CD4-positive, alpha-beta T cell treated with Interleukin-12 subunit alpha and Interleukin-12 subunit beta, for 1 hour (primary cell): ENCODE data around the gene CDC42SE2.
A peak's percentile ranks its signal among the peaks of the same experiment; 100 is the strongest.
"Not testable (repeated sequence)": the region's sequence is repeated elsewhere in the genome, so short reads cannot be mapped to it uniquely, and the experiment has no call there.

ENCODE experiments used
- DNase-seq: peaks from one replicate; pipeline ENCODE4 v3.0.0-alpha.2; 2020

The CDC42SE2 gene

DNA sequence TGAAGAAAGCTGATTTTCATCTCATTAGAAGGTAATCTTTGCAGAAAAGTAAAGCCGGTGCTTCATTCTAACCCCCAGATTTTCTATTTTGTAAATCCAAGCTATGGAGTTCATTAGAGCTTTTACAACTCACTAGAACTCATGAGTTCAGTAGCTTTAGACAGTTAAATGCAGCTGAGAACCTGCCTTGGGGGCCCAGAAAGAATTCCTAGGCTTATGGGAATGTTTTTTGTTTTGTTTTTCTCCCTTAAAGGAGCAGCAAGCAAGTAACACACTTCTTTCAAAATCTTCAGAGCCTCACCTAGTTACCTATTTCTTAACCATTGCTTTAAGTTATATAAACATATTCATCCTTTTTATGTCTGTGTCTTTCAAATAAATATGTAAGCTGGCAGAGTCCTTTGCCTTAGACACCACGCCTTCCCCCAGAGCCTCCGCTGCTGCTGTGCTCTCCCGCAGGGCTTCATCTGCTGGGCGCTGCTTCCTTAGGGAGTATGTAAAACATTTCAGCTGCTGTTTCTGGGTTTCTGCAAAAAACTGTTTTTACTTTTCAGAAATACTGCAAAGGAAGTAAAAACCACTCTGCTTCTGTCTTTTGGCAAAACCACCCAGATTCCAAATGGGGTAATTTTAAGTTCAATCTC is 132.9 kb downstream of the CDC42SE2 start:
- DNase-seq: no peak

DNA sequence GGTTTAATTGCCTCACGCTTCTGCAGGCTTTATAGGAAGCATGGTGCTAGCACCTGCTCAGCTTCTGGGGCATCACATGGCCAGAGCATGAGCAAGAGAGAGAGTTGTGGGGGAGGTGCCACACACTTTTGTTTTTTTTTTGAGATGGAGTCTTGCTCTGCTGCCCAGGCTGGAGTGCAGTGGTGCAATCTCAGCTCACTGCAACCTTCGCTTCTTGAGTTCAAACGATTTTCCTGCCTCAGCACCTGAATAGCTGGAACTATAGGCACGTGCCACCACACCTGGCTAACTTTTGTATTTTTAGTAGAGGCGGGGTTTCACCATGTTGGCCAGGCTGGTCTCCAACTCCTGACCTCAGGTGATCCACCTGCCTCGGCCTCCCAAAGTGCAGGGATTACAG is 135.2 kb downstream of the CDC42SE2 start:
- not testable (repeated sequence) for DNase-seq

DNA sequence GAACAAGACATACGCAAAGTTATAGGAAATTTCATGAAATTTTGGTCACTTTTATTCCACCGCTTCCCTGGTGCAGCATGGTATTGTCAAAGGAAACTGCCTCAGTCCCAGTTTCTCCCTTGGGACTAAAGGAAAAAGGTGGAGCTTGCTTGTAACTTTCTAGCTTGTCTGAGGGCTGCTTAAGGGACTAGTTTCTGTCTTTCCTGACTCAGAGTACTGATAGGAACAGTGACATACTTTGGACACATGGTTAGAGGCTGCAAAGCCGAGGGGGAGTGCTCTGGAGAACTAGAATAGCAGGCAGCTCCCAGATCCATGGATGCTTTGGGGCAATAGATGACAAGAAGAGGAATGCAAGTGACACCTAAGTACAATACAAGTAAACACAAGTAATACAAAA is 136.7 kb downstream of the CDC42SE2 start:
- DNase-seq: no peak

DNA sequence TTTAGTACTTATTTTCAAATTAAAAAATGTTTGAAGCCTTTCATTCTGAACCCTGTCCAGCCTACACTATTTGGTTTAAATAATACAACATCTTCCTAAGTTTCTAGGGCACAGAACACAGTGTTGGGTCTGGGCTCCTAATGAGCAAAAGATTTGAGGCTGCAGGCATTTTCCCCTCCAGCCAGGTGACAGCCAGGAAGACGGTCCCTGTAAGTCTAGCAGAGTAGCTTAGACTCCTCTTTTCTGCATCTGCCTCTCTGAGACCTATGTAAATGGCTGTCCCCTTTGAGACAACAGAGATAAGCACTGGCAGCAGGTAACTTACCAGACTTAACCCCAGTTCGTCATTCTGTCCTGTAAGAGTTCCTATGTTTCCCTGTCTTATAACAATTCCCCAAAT is 141.8 kb downstream of the CDC42SE2 start:
- no peak for DNase-seq

DNA sequence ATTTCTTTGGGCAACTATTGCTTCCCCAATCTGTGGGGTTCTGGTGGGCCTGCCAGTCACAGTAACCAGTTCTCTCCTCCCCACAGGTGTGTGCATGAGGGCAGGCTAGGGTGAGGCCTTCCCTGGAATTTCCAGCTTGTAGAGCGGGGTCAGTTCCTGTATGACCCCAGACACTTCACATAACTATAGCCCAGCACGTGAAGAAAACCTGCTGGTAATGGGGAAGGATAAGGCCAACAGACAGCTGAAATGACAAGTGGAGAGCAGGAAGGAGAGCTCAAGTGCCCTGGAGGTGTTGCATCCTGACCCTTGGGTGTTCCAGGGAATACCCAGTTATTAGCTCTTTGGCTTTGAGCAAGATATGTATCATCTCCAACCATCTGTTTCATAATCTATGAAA is 142.2 kb downstream of the CDC42SE2 start:
- DNase-seq: no peak

DNA sequence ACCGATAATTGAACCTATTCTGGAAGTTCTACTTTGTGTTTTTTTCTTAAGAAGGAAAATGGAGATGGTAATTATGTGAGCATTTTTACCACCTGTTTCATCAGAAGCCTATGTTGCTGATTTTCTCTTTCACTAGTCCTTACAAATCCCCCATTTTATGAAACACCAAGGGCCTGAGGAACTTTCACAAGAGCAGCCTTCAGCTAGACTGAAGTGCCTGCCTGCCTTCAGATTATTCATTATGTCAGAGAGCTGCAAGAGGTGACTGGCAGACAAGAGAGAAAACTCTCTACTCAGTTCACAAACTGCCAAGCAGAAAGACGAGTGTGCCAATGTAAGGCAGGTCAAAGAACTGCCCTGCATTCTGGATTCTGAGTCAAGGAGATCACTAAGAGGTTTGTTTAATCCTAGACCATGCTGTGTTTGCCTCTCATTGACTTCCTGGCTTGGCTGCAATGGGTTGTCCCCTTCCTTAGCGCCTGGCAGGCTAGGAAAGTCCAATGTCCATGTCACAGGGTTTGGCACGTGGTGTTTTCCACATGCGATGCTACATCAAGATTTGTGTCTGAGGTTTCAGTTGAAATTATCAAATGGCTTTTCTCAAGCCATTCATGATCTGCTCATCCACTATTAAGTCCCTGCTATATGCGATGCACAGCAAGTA is 143.3 kb downstream of the CDC42SE2 start:
- no peak for DNase-seq

DNA sequence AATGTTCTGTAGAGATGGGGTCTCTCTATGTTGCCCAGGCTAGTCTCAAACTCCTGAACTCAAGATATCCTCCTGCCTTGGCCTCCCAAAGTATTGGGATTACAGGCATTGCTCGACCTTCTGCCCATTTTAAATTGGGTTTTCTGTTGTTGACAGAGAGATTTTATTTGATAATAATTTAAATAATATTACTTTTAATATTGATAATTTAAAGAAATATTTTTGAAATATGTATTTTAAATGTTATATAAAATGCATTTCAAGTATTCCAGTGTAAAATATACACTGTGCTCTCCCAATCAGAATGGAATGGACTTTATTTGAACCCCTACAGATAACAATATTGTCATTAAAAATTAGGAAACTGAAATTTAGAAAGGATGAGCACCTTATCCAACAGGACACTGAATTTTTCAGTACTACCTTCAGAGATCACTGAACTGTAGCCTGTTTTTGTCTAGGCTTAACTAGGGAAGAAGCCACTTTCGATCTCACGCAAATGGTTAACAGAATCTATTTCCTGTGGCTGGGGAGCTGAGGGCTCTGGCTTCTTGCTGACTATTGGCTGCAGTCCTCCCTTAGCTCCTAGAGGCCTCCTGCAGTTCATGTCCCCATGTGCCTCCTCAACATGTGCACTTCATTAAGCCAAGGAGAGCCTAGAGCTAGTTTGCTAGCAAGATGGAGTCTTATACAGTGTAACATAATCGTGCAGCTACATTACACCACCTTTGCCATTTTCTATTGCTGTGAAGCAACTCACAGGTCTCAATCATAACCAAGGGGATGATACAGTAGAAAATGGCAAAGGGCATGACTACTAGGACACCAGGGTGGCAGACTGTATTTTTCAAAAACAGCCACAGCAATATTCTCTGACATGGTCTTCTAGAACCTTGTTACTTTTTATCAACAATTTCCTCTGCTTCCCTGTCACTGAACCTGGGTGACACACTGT is 150.0 kb downstream of the CDC42SE2 start:
- DNase-seq: peak; percentile 49

DNA sequence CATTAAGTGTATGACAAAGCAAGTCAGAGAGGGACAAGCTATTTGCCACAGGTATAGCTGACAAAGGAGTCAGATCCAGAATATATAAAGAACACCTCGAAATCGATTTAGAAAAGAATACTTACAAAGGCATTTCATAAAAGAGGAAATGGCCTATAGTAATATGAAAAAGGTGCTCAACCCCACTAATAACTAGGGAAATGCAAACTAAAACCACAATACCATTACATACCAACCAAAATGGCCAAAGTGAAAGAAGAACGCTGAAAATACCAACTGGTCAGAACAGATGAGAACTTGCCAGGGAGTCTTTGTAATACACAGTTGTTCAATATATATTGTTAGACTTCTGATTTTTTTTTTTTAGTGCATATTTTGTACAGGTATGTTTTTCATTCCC is 152.9 kb downstream of the CDC42SE2 start:
- no peak for DNase-seq

DNA sequence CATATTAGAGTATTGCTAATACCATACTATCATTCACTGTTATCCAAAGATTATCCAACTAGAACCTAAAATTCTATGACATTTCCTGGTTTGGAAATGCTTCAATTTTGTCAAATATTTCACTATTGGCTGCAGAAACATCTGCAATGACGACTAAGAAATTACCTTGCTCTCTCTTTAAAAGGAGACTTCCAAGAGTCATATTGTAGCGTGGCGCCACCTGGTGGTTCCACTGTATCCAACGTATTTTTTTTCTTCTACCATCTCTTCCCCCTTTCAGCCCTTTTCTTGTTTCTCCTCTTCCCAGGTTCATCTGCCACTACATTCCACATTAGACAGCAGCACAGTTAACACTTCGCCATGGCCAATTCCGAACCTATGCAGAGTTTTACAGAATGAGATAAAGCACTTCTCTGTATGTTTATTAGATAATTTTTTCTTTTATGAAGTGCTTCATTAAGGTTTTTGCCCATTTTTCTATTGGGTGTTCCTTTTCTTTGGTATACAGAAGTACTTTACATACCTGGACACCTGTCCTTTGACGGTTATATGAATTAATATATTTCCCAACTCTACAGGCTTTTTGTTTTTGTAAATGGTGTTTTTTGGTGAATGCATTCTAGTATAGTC is 153.5 kb downstream of the CDC42SE2 start:
- DNase-seq: peak; percentile 86

DNA sequence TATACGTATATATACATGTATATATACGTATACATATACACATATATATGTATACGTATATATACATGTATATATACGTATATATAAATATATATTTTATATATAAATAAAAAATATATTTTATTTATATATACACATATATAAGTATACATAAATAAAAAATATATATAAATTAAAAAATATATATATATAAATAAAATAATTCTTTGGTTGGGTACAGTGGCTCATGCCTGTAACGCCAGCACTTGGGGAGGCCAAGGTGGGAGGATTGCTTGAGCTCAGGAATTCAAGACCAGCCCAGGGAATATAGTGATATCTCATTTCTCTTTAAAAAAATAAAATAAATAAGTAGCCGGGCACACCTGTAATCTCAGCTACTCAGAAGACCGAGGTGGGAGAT is 155.0 kb downstream of the CDC42SE2 start:
- DNase-seq: no peak

DNA sequence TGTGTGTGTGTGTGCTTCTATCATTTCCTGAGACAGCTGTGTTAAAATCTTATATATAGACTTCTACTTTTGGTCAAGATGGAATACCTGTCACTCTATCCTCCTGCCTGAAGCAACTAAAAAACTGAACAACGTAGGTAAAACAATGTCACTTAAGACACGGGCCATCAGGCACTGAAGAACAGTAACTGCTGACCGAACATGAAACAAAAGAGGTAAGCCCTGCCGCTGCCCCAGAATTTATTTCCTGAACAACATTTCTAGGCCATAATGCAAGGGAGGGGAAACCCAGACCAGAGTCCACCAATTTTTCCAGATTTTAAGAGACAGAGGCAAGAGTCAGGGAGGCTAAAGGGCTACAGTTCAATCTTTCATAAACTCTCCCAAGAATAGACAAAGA is 156.0 kb downstream of the CDC42SE2 start:
- DNase-seq: no peak

DNA sequence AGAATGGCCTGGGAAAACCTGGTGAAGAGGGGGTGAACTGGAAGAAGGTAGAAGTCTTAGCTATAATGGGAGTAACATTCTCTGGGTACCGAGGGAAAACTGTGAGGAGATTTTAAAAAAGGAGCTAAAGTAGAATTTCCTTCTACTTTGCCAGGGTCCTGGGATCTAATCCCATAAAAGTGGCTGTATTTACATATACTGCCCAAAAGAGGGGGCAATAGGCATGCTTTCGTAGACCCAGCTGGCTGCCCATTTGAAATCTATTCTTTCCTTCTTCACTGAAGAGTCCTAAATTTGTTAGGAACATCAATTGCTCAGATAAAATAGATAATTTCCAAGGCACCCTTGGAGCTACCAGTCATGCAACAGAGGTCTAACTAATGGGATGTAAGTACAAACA is 159.2 kb downstream of the CDC42SE2 start:
- DNase-seq: no peak

DNA sequence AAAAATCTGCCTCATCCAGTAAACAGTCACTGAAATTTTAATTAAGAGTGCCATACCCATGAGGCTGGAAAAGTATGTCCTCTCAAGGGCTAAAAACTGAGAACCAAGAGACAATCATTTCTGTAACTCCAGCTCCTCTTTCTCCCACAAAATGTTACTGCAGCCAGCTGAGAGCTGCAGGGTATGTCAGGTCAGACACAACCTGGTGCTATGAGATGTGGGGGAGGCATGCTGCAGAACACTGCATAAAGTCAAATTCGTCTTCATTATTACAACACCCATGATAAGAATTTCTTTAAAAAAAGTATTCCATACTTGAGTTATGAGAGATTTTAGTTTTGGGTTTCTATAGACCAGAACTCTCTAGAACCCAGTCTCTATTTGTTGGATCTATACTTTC is 162.2 kb downstream of the CDC42SE2 start:
- no peak for DNase-seq

DNA sequence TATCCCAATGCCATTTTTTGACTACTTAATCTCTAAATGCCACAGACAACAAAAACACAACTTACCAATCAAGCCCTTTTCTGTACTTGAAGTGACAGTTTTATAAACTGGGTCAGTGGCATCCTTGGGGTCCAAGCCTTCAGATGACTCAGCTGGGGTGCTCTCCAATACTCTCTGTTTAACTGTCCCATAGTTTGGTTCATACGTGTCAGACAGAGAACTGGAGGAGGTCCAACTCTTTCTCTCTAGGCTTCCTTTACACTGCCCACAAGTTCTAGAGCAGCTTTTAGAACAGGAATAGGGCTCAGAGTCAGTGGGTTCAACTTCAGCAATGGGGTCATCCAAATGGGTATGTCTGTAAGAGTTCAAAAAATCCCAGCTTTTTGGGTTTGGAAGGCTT is 166.9 kb downstream of the CDC42SE2 start:
- no peak for DNase-seq

DNA sequence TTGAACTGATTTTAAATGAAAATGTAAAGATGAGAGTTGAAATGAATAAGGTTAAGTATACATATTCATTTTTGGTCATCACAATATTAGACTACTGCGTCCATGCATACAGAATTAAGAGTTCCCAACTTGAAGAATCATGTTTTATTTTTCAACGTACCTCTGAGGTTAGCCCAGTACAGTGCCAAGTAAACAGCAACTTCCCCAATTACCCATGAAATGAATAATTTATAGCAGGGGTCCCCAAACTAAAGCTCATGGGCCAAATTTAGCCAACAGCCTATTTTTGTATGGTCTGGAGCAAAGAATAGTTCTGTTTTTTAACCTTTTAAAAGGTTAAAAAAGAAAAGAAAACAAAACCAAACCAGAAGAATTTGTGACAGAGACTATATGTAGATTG is 167.9 kb downstream of the CDC42SE2 start:
- DNase-seq: no peak

DNA sequence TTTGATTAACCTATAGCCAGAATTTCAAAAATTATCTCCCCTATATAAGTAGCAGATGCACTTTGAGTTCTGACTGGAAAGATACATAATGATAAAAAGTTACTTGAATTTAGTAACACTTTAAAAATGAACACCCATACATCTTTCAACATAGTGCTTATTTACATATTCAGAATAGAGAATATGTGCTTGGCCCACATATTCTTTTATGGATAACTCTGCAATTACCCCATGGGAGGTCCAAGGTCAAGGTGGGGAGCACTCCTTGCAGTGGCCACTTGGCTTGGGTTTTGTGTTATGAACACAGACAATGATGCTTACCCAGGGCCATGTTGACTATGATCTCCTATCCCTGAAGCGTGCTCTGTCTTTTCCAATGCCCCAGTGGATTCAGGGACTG is 169.3 kb downstream of the CDC42SE2 start:
- no peak for DNase-seq

DNA sequence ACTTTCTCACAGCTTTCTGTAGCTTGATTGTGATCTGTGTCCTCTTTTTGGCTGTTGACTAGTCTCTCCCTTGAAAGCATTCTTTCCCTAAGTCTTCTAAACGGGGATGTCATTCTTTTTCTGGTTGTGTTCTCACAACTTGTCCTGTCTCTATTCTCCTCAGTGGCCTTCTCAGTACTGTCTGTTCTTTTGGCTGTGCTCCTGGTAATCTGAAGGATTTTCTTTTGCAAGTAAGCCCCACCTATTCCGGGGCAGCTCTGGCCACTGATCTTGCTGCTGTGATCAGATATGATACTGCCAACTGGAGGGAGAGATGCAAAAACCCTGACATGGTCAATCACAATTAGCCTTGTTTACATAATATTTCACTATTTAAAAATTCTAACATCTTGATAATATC is 172.2 kb downstream of the CDC42SE2 start:
- DNase-seq: no peak

DNA sequence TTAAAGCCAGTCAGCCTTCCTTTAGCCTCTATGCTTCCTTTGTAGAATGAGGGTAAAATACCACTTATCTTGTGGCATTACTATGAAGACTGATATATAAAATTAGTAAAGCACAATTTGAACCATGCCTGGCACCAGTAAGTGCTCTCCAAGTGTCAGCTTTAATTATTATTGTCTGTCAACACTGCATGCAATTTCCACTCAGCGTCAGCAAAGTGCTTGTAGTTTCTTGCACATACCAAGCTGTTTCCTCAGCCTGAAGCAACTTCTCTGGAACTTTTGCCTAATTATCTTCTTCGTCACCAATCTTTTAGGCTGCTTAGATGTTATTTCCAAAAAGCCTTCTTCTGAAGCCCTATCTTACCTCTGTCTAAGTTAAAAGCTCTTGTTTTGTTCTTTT is 177.3 kb downstream of the CDC42SE2 start:
- DNase-seq: no peak
